Omental fat pad (tissue), 4 donors: Measurements from ENCODE around the gene GALNT6. TPM values are rescaled to one million over a fixed set of nuclear protein-coding genes. Genes with fewer than 3 reads are reported as not detected.

Source experiments
- ATAC-seq: fragments of 150-250 bp; one replicate; pipeline ENCODE4 v1.9.1; 2016; ENCODE audit warnings: mild to moderate bottlenecking, moderate library complexity; ENCODE audit not compliant: low FRiP score
- DNase-seq: peaks from one replicate; pipeline ENCODE4 v3.0.0-alpha.2; 2019; ENCODE audit warnings: low spot score
- CTCF ChIP-seq, 3 donors: fragments of 450-650 bp; IDR thresholded peaks; one replicate each; pipeline ENCODE4 v1.5.1; 2016 to 2017; ENCODE audit warnings: antibody characterized with exemption in 3 of 3, mild to moderate bottlenecking in 3 of 3, moderate library complexity in 2 of 3
- total RNA-seq, 4 donors: library from RNA; depleted of rRNA; stranded (reverse); fragments of >200 nt; gene quantifications; one replicate each; pipeline ENCODE4 v1.1.0, GENCODE V29; 2016

Gene GALNT6
- total RNA-seq, 4 donors from 2014 or later, result 4.2 to 12.9 (median 10.7) TPM

DNA sequence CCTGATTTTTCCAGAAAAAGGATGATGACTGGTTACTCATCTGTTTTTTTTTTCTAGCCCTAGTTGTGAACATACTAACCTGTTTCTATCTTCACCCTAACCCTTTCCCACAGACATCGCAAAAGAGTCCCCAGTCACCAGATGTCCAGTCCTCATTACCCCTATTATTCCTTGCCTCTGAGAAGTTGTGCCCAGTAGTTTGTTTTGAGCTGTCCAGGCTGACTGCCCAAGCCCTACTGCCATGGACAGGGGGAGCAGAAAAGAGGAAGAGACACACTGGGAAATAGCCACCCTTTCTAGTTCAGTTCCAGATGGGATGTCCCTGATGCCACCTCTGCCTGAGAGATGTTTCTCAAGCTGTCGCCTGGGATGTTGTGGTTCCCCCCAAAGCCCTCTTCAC is 30.9 kb downstream of the GALNT6 start:
- TF ChIP-seq CTCF (IDR thresholded peaks at IDR 0.05), result no peak
- DNase-seq, result no peak
- ATAC-seq, result no peak

- ATAC-seq (no peak), DNase-seq (no peak)
- TF ChIP-seq CTCF (IDR thresholded peaks at IDR 0.05), result no peak
Measured at GRCh38 chr12:51359851-51360250, 31.4 kb downstream of the GALNT6 start.

- no peak for TF ChIP-seq CTCF (IDR thresholded peaks at IDR 0.05)
Measured at GRCh38 chr12:51358496-51358895, 32.7 kb downstream of the GALNT6 start.

DNA sequence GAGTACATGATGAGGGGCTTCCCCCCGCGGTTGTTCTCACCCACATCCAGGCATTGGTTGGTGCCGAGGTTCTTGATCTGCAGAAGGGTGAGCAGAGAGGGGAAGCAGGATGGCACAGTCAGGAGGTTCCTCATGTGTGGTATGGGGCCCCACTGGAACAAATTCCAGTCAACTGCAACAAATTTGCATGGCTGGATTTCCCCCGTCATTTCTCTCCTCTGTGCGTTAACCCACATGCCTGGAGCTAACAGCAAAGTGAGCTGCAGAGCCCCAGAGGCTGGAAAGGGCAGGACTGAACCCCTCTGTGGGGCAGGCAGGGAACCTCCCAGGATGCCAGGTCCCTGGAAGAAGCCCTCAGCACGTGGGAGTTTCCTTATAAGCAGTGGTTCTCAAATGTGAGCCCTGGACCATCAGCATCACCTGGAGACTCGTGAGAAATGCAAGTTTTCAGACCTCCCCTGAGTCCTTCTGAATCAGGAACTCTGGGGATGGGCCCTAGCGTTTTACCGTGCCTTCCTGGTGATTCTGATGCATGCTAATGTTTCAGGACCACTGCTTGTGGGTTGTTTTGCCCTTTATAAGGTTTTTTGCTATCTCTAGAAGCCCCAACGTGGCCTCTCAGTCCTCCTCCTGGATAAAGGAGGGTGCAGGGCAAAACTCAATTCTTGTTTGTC is 33.7 kb downstream of the GALNT6 start:
- ATAC-seq (no peak), DNase-seq (no peak)

More at GRCh38 chr12:51358496-51358895, 32.7 kb downstream of the GALNT6 start:
- ATAC-seq (no peak), DNase-seq (no peak)

DNA sequence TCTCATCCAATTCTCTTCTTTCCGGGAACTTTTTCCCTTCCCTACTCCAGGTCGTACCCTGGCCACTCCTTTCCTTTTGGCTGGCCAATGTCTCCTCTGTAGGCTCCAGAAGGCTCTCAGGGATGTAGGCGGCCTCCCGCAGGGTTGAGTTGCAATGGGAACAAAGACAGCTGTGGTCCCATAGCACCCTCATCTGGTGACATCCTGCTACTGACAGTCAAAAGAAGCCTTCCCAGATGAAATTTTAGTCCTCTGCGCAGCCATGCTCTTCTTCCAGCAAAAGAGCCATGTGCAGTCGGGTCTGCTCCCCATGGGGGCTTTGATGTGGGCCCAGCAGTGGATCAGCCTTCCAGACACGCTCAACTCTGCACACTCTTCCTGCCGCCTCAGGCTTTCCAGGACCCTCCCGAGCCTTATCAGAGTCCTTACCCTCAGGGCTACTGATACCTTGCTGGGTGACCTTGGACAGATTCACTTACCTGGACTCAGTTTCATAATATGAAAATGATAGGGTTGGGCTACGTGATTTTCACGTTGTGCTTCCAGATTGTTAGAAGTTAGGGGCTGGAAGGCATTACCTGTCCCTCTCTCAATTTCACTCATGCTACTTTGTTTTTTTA is 39.2 kb downstream of the GALNT6 start:
- no peak for ATAC-seq
- no peak for DNase-seq
- TF ChIP-seq CTCF (IDR thresholded peaks at IDR 0.05), result no peak

More for the DNA sequence above, 33.7 kb downstream of the GALNT6 start:
- TF ChIP-seq CTCF (IDR thresholded peaks at IDR 0.05), result no peak

DNA sequence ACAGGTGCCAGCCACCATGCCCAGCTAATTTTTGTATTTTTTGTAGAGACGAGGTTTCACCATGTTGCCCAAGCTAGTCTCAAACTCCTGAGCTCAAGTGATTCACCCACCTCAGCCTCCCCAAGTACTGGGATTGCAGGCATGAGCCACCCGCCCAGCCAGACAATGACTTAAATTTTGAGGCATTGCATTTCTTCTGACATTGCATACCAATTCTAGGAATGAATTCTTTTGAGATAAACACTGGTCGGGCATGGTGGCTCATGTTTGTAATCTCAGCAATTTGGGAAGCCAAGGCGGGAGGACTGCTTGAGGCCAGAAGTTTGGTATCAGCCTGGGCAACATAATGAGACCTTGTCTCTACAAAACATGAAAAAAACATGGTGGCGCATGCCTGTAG is 42.2 kb downstream of the GALNT6 start:
- no peak for DNase-seq
- no peak for ATAC-seq
- no peak for TF ChIP-seq CTCF (IDR thresholded peaks at IDR 0.05)

DNA sequence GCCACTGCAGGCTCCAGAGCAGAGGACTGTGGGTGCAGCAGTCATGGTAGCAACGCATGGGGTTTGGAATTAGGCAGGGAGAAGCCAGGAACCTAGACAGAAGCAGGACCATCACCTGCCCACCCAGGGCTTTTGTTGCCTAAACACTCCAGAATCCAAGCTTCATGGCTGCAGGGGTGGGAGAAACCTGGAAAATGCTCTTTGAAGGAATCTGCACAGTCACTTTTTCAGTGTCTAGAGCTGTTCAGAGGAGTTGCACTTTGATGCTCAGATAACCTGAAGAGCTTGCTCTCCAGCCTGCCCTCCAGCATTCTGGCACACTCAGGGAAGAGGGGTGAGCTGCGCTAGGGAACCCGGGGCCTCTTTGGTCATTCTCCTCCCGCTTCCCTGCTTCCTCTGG is 43.1 kb downstream of the GALNT6 start:
- TF ChIP-seq CTCF (IDR thresholded peaks at IDR 0.05), result no peak
- DNase-seq (no peak), ATAC-seq (no peak)
